Measurements from ENCODE around the gene C20orf204.

- TF ChIP-seq, protein P1, sequence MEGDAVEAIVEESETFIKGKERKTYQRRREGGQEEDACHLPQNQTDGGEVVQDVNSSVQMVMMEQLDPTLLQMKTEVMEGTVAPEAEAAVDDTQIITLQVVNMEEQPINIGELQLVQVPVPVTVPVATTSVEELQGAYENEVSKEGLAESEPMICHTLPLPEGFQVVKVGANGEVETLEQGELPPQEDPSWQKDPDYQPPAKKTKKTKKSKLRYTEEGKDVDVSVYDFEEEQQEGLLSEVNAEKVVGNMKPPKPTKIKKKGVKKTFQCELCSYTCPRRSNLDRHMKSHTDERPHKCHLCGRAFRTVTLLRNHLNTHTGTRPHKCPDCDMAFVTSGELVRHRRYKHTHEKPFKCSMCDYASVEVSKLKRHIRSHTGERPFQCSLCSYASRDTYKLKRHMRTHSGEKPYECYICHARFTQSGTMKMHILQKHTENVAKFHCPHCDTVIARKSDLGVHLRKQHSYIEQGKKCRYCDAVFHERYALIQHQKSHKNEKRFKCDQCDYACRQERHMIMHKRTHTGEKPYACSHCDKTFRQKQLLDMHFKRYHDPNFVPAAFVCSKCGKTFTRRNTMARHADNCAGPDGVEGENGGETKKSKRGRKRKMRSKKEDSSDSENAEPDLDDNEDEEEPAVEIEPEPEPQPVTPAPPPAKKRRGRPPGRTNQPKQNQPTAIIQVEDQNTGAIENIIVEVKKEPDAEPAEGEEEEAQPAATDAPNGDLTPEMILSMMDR (IDR thresholded peaks at IDR 0.05): no peak
- TF ChIP-seq POLR2AphosphoS5 (IDR thresholded peaks at IDR 0.05; ENCODE audit: insufficient read depth in 1 of 2, low read depth in 1 of 2) (no peak), POLR2A (IDR thresholded peaks at IDR 0.05) (no peak)
Measured at GRCh38 chr20:64000906-64001305, 35.1 kb upstream of the C20orf204 start.

Data from vagina (tissue), 2 donors.